Measurements from ENCODE around the gene ADAMTS20. TPM values are rescaled to one million over a fixed set of nuclear protein-coding genes. Genes with fewer than 3 reads are reported as not detected.

The ADAMTS20 gene
- total RNA-seq, 1 experiment from 2014 or later: 6.0 TPM

- no peak for TF ChIP-seq TEAD4 (CRISPR knock-in tag; IDR thresholded peaks at IDR 0.05)
- no peak for TF ChIP-seq OVOL2 (CRISPR knock-in tag; IDR thresholded peaks at IDR 0.05; ENCODE audit: borderline replicate concordance)
- no peak for TF ChIP-seq STAT6 (CRISPR knock-in tag; conservative IDR thresholded peaks at IDR 0.05; ENCODE audit: low read depth)
- no peak for TF ChIP-seq NR1H2 (CRISPR knock-in tag; IDR thresholded peaks at IDR 0.05)
- no peak for TF ChIP-seq ELF4 (CRISPR knock-in tag; IDR thresholded peaks at IDR 0.05; ENCODE audit: low read depth)
- TF ChIP-seq ZNF532 (CRISPR knock-in tag; IDR thresholded peaks at IDR 0.05; ENCODE audit: borderline replicate concordance): no peak
- no peak for TF ChIP-seq E2F4 (CRISPR knock-in tag; IDR thresholded peaks at IDR 0.05; ENCODE audit: borderline replicate concordance, low read depth)
- no peak for TF ChIP-seq ZNF396 (CRISPR knock-in tag; IDR thresholded peaks at IDR 0.05; ENCODE audit: borderline replicate concordance)
- no peak for TF ChIP-seq CDX4 (CRISPR knock-in tag; IDR thresholded peaks at IDR 0.05; ENCODE audit: borderline replicate concordance)
- TF ChIP-seq ATF1 (CRISPR knock-in tag; IDR thresholded peaks at IDR 0.05): no peak
- TF ChIP-seq ZNF512 (CRISPR knock-in tag; IDR thresholded peaks at IDR 0.05; ENCODE audit: borderline replicate concordance): no peak
- no peak for TF ChIP-seq AFF4 (CRISPR knock-in tag; IDR thresholded peaks at IDR 0.05; ENCODE audit: borderline replicate concordance)
- no peak for TF ChIP-seq FOXP1 (CRISPR knock-in tag; IDR thresholded peaks at IDR 0.05; ENCODE audit: borderline replicate concordance)
- TF ChIP-seq SOX15 (CRISPR knock-in tag; IDR thresholded peaks at IDR 0.05): no peak
- no peak for TF ChIP-seq NFATC4 (CRISPR knock-in tag; IDR thresholded peaks at IDR 0.05)
- peaks cover 7% of the 10 kb centered on the region for H3K4me1 Mint-ChIP-seq
- H3K27me3 Mint-ChIP-seq (ENCODE audit: low read depth): no peaks in the 10 kb centered on the region
- CTCF ChIA-PET: no interaction called here
- H3K36me3 Mint-ChIP-seq: no peaks in the 10 kb centered on the region
- no peak for ATAC-seq
- POLR2A ChIA-PET: no interaction called here
- H3K4me3 Mint-ChIP-seq: no peak overlapping the region
- H3K9me3 Mint-ChIP-seq: no peaks in the 10 kb centered on the region
- no peak for DNase-seq (ENCODE audit: low spot score)
- H3K27ac Mint-ChIP-seq: no peak overlapping the region
These were observed 47.1 kb upstream of the ADAMTS20 start for GRCh38 chr12:43599066-43599465.

All from WTC11 (cell line).